Body of pancreas (tissue), 4 donors: ENCODE measurements around the gene CAPN11.

Experiments used
- POLR2A ChIP-seq, 3 donors: fragments of 450-650 bp; IDR thresholded peaks; one replicate each; pipeline ENCODE4 v1.6.1; 2016; ENCODE audit warnings: antibody characterized with exemption in 3 of 3, mild to moderate bottlenecking in 2 of 3
- TF ChIP-seq, protein P1 (sequence below), 7 experiments: fragments of 450-650 bp in 4 of 7; fragments of 200-600 bp in 3 of 7; sonication (generic) in 3 of 7; IDR thresholded peaks; one replicate each; pipeline ENCODE4 v1.5.1; 2016 to 2019; ENCODE audit warnings: antibody characterized with exemption in 7 of 7

DNA sequence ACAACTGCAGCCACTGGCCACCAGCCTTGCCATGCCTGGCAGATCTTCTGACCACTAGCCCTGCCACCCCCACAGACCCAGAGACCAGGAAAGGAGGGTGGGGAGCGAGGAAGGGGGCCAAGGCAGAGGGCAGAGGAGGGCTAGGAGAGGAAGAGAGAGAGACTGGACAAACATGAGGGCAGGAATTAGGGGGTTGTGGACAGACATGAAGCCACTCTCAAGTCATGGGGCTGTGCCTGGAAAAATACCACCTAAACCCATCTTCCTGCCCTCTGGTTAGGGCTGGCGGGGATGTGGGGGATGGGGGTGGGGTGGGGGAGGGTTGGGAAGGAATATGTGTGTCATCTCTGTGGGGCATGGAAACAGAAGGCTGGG is 63.3 kb downstream of the CAPN11 start:
- TF ChIP-seq, protein P1, sequence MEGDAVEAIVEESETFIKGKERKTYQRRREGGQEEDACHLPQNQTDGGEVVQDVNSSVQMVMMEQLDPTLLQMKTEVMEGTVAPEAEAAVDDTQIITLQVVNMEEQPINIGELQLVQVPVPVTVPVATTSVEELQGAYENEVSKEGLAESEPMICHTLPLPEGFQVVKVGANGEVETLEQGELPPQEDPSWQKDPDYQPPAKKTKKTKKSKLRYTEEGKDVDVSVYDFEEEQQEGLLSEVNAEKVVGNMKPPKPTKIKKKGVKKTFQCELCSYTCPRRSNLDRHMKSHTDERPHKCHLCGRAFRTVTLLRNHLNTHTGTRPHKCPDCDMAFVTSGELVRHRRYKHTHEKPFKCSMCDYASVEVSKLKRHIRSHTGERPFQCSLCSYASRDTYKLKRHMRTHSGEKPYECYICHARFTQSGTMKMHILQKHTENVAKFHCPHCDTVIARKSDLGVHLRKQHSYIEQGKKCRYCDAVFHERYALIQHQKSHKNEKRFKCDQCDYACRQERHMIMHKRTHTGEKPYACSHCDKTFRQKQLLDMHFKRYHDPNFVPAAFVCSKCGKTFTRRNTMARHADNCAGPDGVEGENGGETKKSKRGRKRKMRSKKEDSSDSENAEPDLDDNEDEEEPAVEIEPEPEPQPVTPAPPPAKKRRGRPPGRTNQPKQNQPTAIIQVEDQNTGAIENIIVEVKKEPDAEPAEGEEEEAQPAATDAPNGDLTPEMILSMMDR (IDR thresholded peaks at IDR 0.05), result no peak
- TF ChIP-seq POLR2A (IDR thresholded peaks at IDR 0.05), result no peak
